ENCODE results near the gene PLCXD1.
"Not testable (repeated sequence)": the region's sequence is repeated elsewhere in the genome, so short reads cannot be mapped to it uniquely, and the experiment has no call there.

The PLCXD1 gene

GRCh38 chrX:337331-337831 is 56.2 kb downstream of the PLCXD1 start:
- no peak for DNase-seq

DNA sequence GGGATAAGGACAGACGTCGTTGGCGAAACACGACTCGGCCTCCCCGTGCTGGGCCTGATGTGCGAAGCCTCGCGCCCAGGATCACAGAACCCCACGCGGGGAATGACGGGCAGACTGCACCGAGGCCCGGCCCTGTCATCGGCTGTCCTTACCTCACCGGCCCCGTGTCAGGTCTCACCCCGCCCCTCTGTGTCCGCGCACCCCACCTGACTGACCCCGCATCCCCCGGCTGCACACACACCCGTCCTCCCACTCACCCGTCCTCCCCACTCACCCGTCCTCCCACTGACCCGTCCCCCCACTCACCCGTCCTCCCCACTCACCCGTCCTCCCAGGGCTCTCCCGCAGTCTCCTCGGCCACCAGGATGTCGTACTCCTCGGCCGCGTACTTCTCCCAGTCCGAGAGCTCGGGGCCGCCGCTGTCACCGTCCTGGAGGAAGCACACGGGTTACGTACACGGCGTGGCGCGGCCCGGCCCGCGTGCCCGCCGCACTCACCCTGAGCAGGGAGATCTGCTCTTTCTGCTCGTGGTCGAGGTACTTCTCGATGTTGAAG is 57.2 kb downstream of the PLCXD1 start:
- no peak for DNase-seq

- DNase-seq: no peak
These were observed 57.7 kb downstream of the PLCXD1 start for GRCh38 chrX:338836-339400.

- DNase-seq: no peak
These were observed 58.9 kb downstream of the PLCXD1 start for GRCh38 chrX:340121-340520.

GRCh38 chrX:340641-341423 is 59.7 kb downstream of the PLCXD1 start:
- no peak for DNase-seq

GRCh38 chrX:341541-342101 is 60.4 kb downstream of the PLCXD1 start:
- DNase-seq: no peak

- no peak for DNase-seq
These were observed 63.3 kb downstream of the PLCXD1 start for GRCh38 chrX:344371-344901.

DNA sequence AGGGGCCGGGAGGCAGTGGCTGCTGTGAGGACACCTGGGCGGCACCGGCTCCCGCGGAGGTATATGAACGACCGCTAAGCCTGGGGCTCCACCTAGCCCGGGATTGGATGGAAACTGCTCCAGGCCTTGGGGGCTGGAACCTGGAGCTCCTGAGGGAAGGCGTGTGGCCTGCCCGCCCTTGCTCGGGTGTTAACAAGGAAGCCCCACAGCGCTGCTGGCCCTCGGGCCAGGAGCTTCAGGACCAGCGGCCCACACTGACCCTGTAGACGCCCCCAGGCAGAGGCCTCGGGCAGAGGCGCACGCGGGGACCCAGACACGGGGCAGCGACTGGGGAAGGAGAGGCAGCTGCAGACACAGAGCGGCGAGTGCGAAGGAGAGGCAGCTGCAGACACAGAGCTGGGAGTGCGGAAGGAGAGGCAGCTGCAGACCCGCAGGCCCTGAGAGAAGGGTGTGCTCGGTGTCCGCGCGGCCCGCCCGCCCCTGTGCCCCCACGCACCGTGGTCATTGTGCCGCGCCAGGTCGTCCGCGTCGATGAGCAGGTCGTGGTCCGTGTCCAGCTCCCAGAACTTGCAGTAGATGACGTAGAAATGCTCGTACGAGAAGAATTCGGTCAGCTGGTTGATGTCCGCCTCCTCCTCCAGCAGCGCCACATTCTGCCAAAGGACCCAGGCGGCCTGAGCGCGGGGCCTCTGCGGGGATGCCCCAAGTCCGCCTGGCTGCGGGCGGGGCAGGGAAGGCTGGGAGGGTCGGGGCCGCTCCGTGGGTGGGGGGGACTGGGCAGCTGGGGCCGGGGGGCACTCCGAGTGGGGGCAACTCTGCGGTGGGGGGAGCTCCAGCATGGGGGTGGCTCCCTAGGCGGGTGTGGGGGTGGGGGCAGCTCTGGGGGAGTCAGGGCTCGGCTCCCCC is 64.1 kb downstream of the PLCXD1 start:
- DNase-seq: no peak

GRCh38 chrX:346034-346813 is 65.0 kb downstream of the PLCXD1 start:
- no peak for DNase-seq

GRCh38 chrX:347351-348117 is 66.4 kb downstream of the PLCXD1 start:
- DNase-seq: no peak

GRCh38 chrX:348461-349117 is 67.4 kb downstream of the PLCXD1 start:
- no peak for DNase-seq

DNA sequence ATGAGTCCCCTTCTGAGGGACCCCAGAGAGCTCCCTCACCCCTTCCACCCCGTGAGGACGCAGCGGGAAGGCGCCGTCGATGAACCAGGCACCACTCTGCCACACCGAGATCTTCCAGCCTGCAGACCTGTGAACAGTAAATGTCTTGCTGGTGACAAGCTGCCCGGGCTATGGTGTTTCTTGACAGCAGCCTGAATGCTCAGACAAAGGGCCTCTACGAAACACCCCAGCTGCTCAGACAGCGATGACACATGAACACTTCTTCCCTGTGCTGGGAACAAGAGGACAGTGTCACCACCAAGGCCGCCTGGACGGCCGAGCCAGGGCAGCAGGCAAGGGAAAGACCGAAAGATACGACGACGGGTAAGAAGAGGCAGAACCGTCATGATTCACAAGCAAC is 68.0 kb downstream of the PLCXD1 start:
- DNase-seq: no peak

- DNase-seq: no peak
These were observed 68.5 kb downstream of the PLCXD1 start for GRCh38 chrX:349702-350101.

- no peak for DNase-seq
These were observed 69.0 kb downstream of the PLCXD1 start for GRCh38 chrX:350148-350533.

GRCh38 chrX:350534-351323 is 69.5 kb downstream of the PLCXD1 start:
- DNase-seq: no peak

DNA sequence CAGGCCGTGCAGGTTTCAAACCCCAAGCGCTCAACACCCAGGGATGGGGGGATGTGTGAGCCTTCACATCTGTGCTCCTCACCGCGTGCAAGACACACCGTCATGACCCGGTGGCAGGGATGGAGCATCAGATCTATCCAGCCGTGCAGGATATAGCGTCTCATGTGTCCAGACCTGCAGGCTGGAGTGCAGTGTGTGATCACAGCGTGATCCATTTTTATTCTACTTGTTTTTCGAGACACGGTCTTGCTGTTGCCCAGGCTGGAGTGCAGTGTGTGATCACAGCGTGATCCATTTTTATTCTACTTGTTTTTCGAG is 70.1 kb downstream of the PLCXD1 start:
- not testable (repeated sequence) for DNase-seq

DNA sequence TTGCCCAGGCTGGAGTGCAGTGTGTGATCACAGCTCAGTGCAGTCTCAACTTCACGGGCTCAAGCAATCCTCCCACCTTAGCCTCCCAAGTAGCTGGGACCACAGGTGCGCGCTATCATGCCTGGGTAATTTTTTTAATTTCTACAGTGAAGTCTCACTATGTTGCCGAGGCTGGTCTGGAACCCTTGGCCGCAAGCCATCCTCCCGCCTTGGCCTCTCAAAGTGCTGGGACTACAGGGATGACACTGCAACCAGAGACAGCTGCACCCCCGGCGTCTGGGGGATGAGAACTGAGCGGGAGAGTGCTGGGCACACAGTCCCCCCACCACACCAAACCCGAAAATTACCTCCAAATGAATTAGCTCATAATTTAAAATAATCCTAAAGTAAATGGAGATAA is 70.6 kb downstream of the PLCXD1 start:
- DNase-seq: no peak

DNA sequence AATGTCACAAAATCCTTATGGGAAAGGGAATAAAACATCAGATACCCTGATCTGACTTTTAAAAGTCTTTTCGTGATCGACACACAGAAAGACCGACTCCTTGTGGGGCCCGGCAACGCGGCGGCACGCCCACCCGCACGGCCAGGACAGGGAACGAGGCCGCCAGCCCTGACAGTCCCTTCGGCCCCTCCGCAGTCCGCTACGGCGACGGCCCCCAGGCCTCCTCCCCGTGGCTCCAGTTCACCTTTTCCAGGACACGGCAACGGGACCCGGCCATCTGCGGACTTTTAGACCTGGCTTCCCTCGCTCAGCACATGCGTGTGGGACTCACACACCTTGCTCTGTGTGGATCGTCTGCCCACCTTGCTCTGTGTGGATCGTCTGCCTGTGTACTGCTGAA is 71.0 kb downstream of the PLCXD1 start:
- DNase-seq: no peak

- no peak for DNase-seq
These were observed 71.6 kb downstream of the PLCXD1 start for GRCh38 chrX:352582-353314.

Data from NCI-H2171 treated with DMSO at 0.1 percent for 48 hours (cell line).